IMR-90 (cell line): ENCODE measurements around the gene DGKZ. TPM values are rescaled to one million over a fixed set of nuclear protein-coding genes. Genes with fewer than 3 reads are reported as not detected.

Source experiments
- ATAC-seq: fragments of 200-7000 bp; cut with Tn5 transposase; 2 replicates; pipeline ENCODE4 v1.9.1; 2020; ENCODE audit warnings: low read depth, mild to moderate bottlenecking, moderate library complexity
- BruUV-seq: library from RNA; stranded (reverse); fragments of 400-500 nt; replicated peaks from 2 replicates; lab custom pipeline; 2021; lab: Mats Ljungman, UMichigan
- CTCF ChIA-PET: fragments of 300-600 bp; formaldehyde crosslinking; extraction: SDS; loops from one replicate; lab custom pipeline; 2021; ENCODE audit warnings: antibody characterized with exemption; lab: Yijun Ruan, JAX
- POLR2A ChIA-PET: fragments of 300-600 bp; sonication (Branson Sonifier 250); formaldehyde crosslinking; loops from one replicate; lab custom pipeline; 2022; ENCODE audit warnings: antibody characterized with exemption; ENCODE audit not compliant: unreplicated experiment; lab: Charles Lee
- DNase-seq: peaks from one replicate; pipeline ENCODE4 v3.0.0; 2013
- H2AFZ ChIP-seq: replicated peaks from 2 replicates; pipeline ENCODE3; 2013; ENCODE audit warnings: low read length, mild to moderate bottlenecking; ENCODE audit not compliant: poor library complexity
- H2AK5ac ChIP-seq: 2 replicates; pipeline ENCODE4 v1.6.1; 2013; ENCODE audit warnings: low read depth, low read length, inconsistent platforms
- H2AK9ac ChIP-seq: replicated peaks from 2 replicates; pipeline ENCODE3; 2013; ENCODE audit warnings: mild to moderate bottlenecking, low read depth, low read length, moderate library complexity; ENCODE audit not compliant: poor library complexity
- H2BK120ac ChIP-seq: 2 replicates; pipeline ENCODE4 v1.6.1; 2013; ENCODE audit warnings: low read depth, low read length, inconsistent platforms
- H2BK15ac ChIP-seq: 3 replicates; pipeline ENCODE4 v1.6.1; 2013; ENCODE audit warnings: low read depth, low read length, inconsistent platforms
- H2BK20ac ChIP-seq: 2 replicates; pipeline ENCODE4 v1.6.1; 2013; ENCODE audit warnings: low read depth, mild to moderate bottlenecking, inconsistent platforms, low read length, moderate library complexity
- H2BK5ac ChIP-seq: 2 replicates; pipeline ENCODE4 v1.6.1; 2013; ENCODE audit warnings: mild to moderate bottlenecking, low read depth, low read length, inconsistent platforms; ENCODE audit not compliant: poor library complexity, severe bottlenecking
- H3K14ac ChIP-seq: replicated peaks from 2 replicates; pipeline ENCODE4 v1.6.1; 2013; ENCODE audit warnings: low read depth, low read length, inconsistent platforms
- H3K18ac ChIP-seq: 2 replicates; pipeline ENCODE4 v1.6.1; 2013; ENCODE audit warnings: low read depth, low read length, control low read depth
- H3K23ac ChIP-seq: 2 replicates; pipeline ENCODE4 v1.6.1; 2013; ENCODE audit warnings: low read depth, low read length, inconsistent platforms
- H3K27ac ChIP-seq: 2 replicates; pipeline ENCODE4 v1.5.1; 2013; ENCODE audit warnings: mild to moderate bottlenecking, control low read depth, low read length; ENCODE audit not compliant: insufficient read depth
- H3K27me3 ChIP-seq: 2 replicates; pipeline ENCODE4 v1.6.1; 2013; ENCODE audit warnings: low read length; ENCODE audit not compliant: control insufficient read depth, insufficient read depth
- H3K36me3 ChIP-seq: 2 replicates; pipeline ENCODE4 v1.6.1; 2013; ENCODE audit warnings: low read length, mixed read lengths; ENCODE audit not compliant: control insufficient read depth, insufficient read depth
- H3K4ac ChIP-seq: 2 replicates; pipeline ENCODE4 v1.6.1; 2013; ENCODE audit warnings: low read depth, low read length, inconsistent platforms
- H3K4me1 ChIP-seq: 2 replicates; pipeline ENCODE4 v1.6.1; 2013; ENCODE audit warnings: low read length, mixed read lengths; ENCODE audit not compliant: control insufficient read depth, insufficient read depth
- H3K4me2 ChIP-seq: 2 replicates; pipeline ENCODE4 v1.6.1; 2013; ENCODE audit warnings: low read depth, mild to moderate bottlenecking, control low read depth, low read length, moderate library complexity
- H3K4me3 ChIP-seq: 2 replicates; pipeline ENCODE4 v1.5.1; 2013; ENCODE audit warnings: low read depth, mild to moderate bottlenecking, control low read depth, low read length, moderate library complexity; ENCODE audit not compliant: insufficient read depth
- H3K56ac ChIP-seq: 2 replicates; pipeline ENCODE4 v1.6.1; 2013; ENCODE audit warnings: low read length, inconsistent platforms; ENCODE audit not compliant: insufficient read depth; ENCODE audit errors: extremely low read depth
- H3K79me1 ChIP-seq, 2 experiments: 2 replicates each; pipeline ENCODE4 v1.6.1; 2013; ENCODE audit warnings: low read length in 2 of 2, inconsistent platforms in 1 of 2, low read depth in 1 of 2
- H3K9ac ChIP-seq: 2 replicates; pipeline ENCODE4 v1.6.1; 2013; ENCODE audit warnings: low read depth, low read length, control low read depth
- H3K9me1 ChIP-seq: 2 replicates; pipeline ENCODE4 v1.6.1; 2013; ENCODE audit warnings: low read length, inconsistent platforms; ENCODE audit not compliant: insufficient read depth
- H3K9me3 ChIP-seq: 2 replicates; pipeline ENCODE4 v1.6.1; 2013; ENCODE audit warnings: low read length; ENCODE audit not compliant: control insufficient read depth, insufficient read depth
- H4K20me1 ChIP-seq: 2 replicates; pipeline ENCODE4 v1.6.1; 2013; ENCODE audit warnings: low read length, inconsistent platforms; ENCODE audit not compliant: insufficient read depth
- H4K5ac ChIP-seq: 2 replicates; pipeline ENCODE4 v1.6.1; 2013; ENCODE audit warnings: mild to moderate bottlenecking, low read depth, low read length, control low read depth
- H4K8ac ChIP-seq, 2 experiments: 2 replicates each; pipeline ENCODE4 v1.6.1; 2013; ENCODE audit warnings: low read depth in 2 of 2, low read length in 2 of 2, control low read depth in 1 of 2, inconsistent platforms in 1 of 2
- H4K91ac ChIP-seq: 2 replicates; pipeline ENCODE4 v1.6.1; 2013; ENCODE audit warnings: low read depth, low read length, inconsistent platforms; ENCODE audit not compliant: insufficient read depth
- MAZ ChIP-seq: IDR thresholded peaks from 2 replicates; pipeline ENCODE4 v1.6.1; 2012; ENCODE audit warnings: low read depth, mild to moderate bottlenecking, low read length, improper control_type of control experiment, moderate library complexity, borderline replicate concordance
- RAD21 ChIP-seq: IDR thresholded peaks from 2 replicates; pipeline ENCODE4 v1.6.1; 2012; ENCODE audit warnings: low read length, improper control_type of control experiment
- RCOR1 ChIP-seq: IDR thresholded peaks from 2 replicates; pipeline ENCODE4 v1.6.1; 2012; ENCODE audit warnings: mild to moderate bottlenecking, low read length, improper control_type of control experiment; ENCODE audit not compliant: insufficient replicate concordance
- SMC3 ChIP-seq: fragments of 150-350 bp; IDR thresholded peaks from 2 replicates; pipeline ENCODE4 v1.6.1; 2016; ENCODE audit warnings: low read depth, mild to moderate bottlenecking, antibody characterized with exemption, low read length, moderate library complexity
- WGBS, 2 experiments: methylation state at CpG; one replicate each; pipeline versions ENCODE4 v1.1.5 to v1.1.7; 2013; ENCODE audit warnings: missing lambda C conversion rate in 2 of 2; ENCODE audit not compliant: insufficient read length in 1 of 2; ENCODE audit errors: extremely low coverage in 2 of 2; 5-methylcytosine and 5-hydroxymethylcytosine counted together
- dilution Hi-C: fragments of 300-500 bp; cut with HindIII; formaldehyde crosslinking; loops from one replicate; pipeline ENCODE4 v1.14.3; 2018; ENCODE audit warnings: low sequenced_read_pairs; ENCODE audit not compliant: unreplicated experiment
- in situ Hi-C: fragments of 300-500 bp; cut with MboI; formaldehyde crosslinking; loops from 3 replicates; pipeline ENCODE4 v1.14.3; 2019; ENCODE audit warnings: low sequenced_read_pairs, inconsistent platforms, mixed read lengths
- intact Hi-C: fragments of 100-400 bp; cut with micrococcal nuclease; formaldehyde crosslinking; loops from 2 replicates; pipeline ENCODE4 v1.10.0; 2022
- polyA plus RNA-seq, 3 experiments: library from polyadenylated mRNA; depleted of rRNA; stranded (reverse); fragments of >200 nt; gene quantifications; 2 replicates each; pipeline ENCODE4 v1.2.3, GENCODE V29; 2012; ENCODE audit warnings: low replicate concordance in 1 of 3
- total RNA-seq: library from RNA; depleted of rRNA; stranded (reverse); fragments of >200 nt; gene quantifications from 2 replicates; pipeline ENCODE4 v1.2.3, GENCODE V29; 2012
- TF ChIP-seq, protein P1 (sequence below): conservative IDR thresholded peaks from 2 replicates; pipeline ENCODE4 v1.5.1; 2012; ENCODE audit warnings: mild to moderate bottlenecking, low read depth, low read length, improper control_type of control experiment

Gene DGKZ
- total and polyA plus RNA-seq, 2 of the 4 experiments (the other 2 are of a cell fraction): 46.8 to 62.0 TPM

GRCh38 chr11:46367244-46367915 lies 20.1 kb downstream of the DGKZ start:
- DNase-seq (peak; percentile 59), ATAC-seq (peak; percentile 78)

More at GRCh38 chr11:46367244-46367915, 20.1 kb downstream of the DGKZ start:
- Histone ChIP-seq H2BK20ac (no peak overlapping the region), H3K9me1 (peaks cover 9% of the 10 kb centered on the region; the same call in 1 of the 2 replicates), H2BK120ac (no peak overlapping the region), H2AK5ac (peak overlapping the region; percentile 73), H2AFZ (peak overlapping the region; percentile 70), H3K27me3 (no peaks in the 10 kb centered on the region), H4K91ac (no peak overlapping the region), H3K23ac (no peak overlapping the region), H3K36me3 (peaks cover 17% of the 10 kb centered on the region; the same call in 1 of the 2 replicates), H4K5ac (no peak overlapping the region), H3K4me3 (no peak overlapping the region), H3K4me1 (peaks cover 24% of the 10 kb centered on the region), H3K56ac (no peak overlapping the region), H2AK9ac (peak overlapping the region; percentile 78), H3K79me1 (peaks cover 12 to 57% of the 10 kb centered on the region in 2 experiments), H3K9ac (no peak overlapping the region), H3K27ac (0 out of 2 replicates have a peak overlapping the region, but pooled peaks have one; percentile 5), H3K14ac (no peak overlapping the region; the same call in 1 of the 2 replicates), H3K4me2 (no peak overlapping the region), H4K8ac (no peak overlapping the region), H2BK15ac (no peak overlapping the region; the same call in 2 of the 3 replicates), H3K9me3 (no peaks in the 10 kb centered on the region), H3K4ac (no peak overlapping the region; the same call in 1 of the 2 replicates), H3K18ac (no peak overlapping the region), H2BK5ac (no peak overlapping the region), H4K20me1 (peaks cover 30% of the 10 kb centered on the region)
- BruUV-seq: no TSS peak
- WGBS, 2 experiments: 8% methylated on average over 9 of the region's 32 CpGs; no CpG with 5 or more reads in 1 of the 2 experiments
- in situ Hi-C loops: no loop called here
- POLR2A ChIA-PET: no interaction called here
- CTCF ChIA-PET: no interaction called here
- intact Hi-C loops: no loop called here
- dilution Hi-C loops: no loop called here
- TF ChIP-seq RAD21: peak; percentile 68
- TF ChIP-seq RCOR1: no peak
- TF ChIP-seq MAZ: 0 out of 2 replicates have a peak, but pooled peaks have one; percentile 5
- TF ChIP-seq, protein P1, sequence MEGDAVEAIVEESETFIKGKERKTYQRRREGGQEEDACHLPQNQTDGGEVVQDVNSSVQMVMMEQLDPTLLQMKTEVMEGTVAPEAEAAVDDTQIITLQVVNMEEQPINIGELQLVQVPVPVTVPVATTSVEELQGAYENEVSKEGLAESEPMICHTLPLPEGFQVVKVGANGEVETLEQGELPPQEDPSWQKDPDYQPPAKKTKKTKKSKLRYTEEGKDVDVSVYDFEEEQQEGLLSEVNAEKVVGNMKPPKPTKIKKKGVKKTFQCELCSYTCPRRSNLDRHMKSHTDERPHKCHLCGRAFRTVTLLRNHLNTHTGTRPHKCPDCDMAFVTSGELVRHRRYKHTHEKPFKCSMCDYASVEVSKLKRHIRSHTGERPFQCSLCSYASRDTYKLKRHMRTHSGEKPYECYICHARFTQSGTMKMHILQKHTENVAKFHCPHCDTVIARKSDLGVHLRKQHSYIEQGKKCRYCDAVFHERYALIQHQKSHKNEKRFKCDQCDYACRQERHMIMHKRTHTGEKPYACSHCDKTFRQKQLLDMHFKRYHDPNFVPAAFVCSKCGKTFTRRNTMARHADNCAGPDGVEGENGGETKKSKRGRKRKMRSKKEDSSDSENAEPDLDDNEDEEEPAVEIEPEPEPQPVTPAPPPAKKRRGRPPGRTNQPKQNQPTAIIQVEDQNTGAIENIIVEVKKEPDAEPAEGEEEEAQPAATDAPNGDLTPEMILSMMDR: peak; percentile 81
- peak; percentile 68 for TF ChIP-seq SMC3
